MCF 10A (cell line): Measurements from ENCODE around the gene LRRFIP2. TPM values are rescaled to one million over a fixed set of nuclear protein-coding genes. Genes with fewer than 3 reads are reported as not detected.
"Not testable (repeated sequence)": the region's sequence is repeated elsewhere in the genome, so short reads cannot be mapped to it uniquely, and the experiment has no call there.

ENCODE experiments used
- BruUV-seq: library from RNA; stranded (reverse); fragments of 400-500 nt; replicated peaks from 2 replicates; lab custom pipeline; 2021; lab: Mats Ljungman, UMichigan
- CTCF ChIA-PET: fragments of 300-600 bp; sonication (Branson Sonifier 250); formaldehyde crosslinking; extraction: SDS; loops from one replicate; lab custom pipeline; 2021; ENCODE audit warnings: antibody characterized with exemption, inconsistent platforms; lab: Yijun Ruan, JAX
- POLR2A ChIA-PET: fragments of 300-600, 350-650 bp; sonication (Branson Sonifier 250); formaldehyde crosslinking; extraction: SDS; loops from one replicate; lab custom pipeline; 2020; ENCODE audit warnings: antibody characterized with exemption, inconsistent platforms; lab: Yijun Ruan, JAX
- DNase-seq: peaks from one replicate; pipeline ENCODE4 v3.0.0-alpha.2; 2018; ENCODE audit not compliant: unreplicated experiment
- H3K27ac Mint-ChIP-seq: one replicate; pipeline ENCODE4 v1.8.0; 2022; ENCODE audit warnings: mild to moderate bottlenecking, low read depth, mixed read lengths; ENCODE audit not compliant: unreplicated experiment
- H3K27me3 Mint-ChIP-seq: one replicate; pipeline ENCODE4 v1.8.0; 2022; ENCODE audit warnings: mixed read lengths; ENCODE audit not compliant: insufficient read depth, unreplicated experiment
- H3K36me3 Mint-ChIP-seq: one replicate; pipeline ENCODE4 v1.8.0; 2022; ENCODE audit warnings: mild to moderate bottlenecking, moderate library complexity, mixed read lengths; ENCODE audit not compliant: insufficient read depth, unreplicated experiment
- H3K4me1 Mint-ChIP-seq: one replicate; pipeline ENCODE4 v1.8.0; 2022; ENCODE audit warnings: mixed read lengths; ENCODE audit not compliant: insufficient read depth, unreplicated experiment
- H3K4me3 Mint-ChIP-seq: one replicate; pipeline ENCODE4 v1.8.0; 2022; ENCODE audit warnings: mild to moderate bottlenecking, moderate library complexity, mixed read lengths; ENCODE audit not compliant: unreplicated experiment
- H3K9me3 Mint-ChIP-seq: one replicate; pipeline ENCODE4 v1.8.0; 2022; ENCODE audit warnings: mixed read lengths; ENCODE audit not compliant: unreplicated experiment
- intact Hi-C: fragments of 100-400 bp; cut with micrococcal nuclease; formaldehyde crosslinking; loops from 2 replicates; pipeline ENCODE4 v1.14.1; 2022
- total RNA-seq: library from RNA; stranded (reverse); gene quantifications from 2 replicates; pipeline ENCODE4 v1.2.3, GENCODE V29; 2022
- TF ChIP-seq, protein P1 (sequence below): fragments of 200-600 bp; IDR thresholded peaks from one replicate; pipeline ENCODE4 v1.8.0; 2022; ENCODE audit warnings: antibody characterized with exemption, mild to moderate bottlenecking; ENCODE audit not compliant: unreplicated experiment

Gene LRRFIP2
- total RNA-seq, 1 experiment from 2014 or later, result 76.6 TPM

DNA sequence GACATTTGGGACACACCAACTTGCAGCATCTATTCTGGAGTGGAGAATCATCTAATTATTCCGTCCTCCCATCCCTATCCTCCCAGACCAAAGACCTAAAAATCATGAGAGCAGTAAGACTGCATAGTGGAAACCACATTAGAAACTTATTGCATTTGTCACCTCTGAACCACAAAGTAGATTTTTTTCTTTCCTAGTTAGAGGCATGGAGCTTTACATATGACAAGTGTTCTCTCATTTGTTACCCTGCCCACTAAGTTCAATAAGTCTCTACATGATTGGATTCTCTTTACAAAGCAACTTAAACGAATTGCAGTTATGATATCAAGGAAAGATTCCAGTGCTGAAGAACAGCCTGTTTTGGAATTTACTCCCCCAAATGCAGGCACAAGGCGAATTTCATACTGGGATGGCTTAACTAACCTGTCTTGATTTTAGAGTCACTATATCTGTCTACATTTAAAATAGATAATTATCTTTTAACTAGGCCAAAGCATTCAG lies 42.3 kb upstream of the LRRFIP2 start:
- no peaks in the 10 kb centered on the region for H3K9me3 Mint-ChIP-seq
- no peaks in the 10 kb centered on the region for H3K27me3 Mint-ChIP-seq
- ChIA-PET CTCF (interaction anchor here (0.6 kb wide), 1 partner anchor 445 kb away, joined by 3 read pairs; no protein-coding TSS in a partner anchor), POLR2A (interaction anchor here (1.9 kb wide), 1 partner anchor 39 kb away, joined by 10 read pairs; no protein-coding TSS in a partner anchor)
- BruUV-seq, result no TSS peak
- no peak overlapping the region for H3K27ac Mint-ChIP-seq
- TF ChIP-seq, protein P1, sequence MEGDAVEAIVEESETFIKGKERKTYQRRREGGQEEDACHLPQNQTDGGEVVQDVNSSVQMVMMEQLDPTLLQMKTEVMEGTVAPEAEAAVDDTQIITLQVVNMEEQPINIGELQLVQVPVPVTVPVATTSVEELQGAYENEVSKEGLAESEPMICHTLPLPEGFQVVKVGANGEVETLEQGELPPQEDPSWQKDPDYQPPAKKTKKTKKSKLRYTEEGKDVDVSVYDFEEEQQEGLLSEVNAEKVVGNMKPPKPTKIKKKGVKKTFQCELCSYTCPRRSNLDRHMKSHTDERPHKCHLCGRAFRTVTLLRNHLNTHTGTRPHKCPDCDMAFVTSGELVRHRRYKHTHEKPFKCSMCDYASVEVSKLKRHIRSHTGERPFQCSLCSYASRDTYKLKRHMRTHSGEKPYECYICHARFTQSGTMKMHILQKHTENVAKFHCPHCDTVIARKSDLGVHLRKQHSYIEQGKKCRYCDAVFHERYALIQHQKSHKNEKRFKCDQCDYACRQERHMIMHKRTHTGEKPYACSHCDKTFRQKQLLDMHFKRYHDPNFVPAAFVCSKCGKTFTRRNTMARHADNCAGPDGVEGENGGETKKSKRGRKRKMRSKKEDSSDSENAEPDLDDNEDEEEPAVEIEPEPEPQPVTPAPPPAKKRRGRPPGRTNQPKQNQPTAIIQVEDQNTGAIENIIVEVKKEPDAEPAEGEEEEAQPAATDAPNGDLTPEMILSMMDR, result no peak
- DNase-seq, result no peak
- no peak overlapping the region for H3K4me3 Mint-ChIP-seq
- H3K4me1 Mint-ChIP-seq, result peaks cover 10% of the 10 kb centered on the region
- H3K36me3 Mint-ChIP-seq, result no peaks in the 10 kb centered on the region
- intact Hi-C loops, result no loop called here

DNA sequence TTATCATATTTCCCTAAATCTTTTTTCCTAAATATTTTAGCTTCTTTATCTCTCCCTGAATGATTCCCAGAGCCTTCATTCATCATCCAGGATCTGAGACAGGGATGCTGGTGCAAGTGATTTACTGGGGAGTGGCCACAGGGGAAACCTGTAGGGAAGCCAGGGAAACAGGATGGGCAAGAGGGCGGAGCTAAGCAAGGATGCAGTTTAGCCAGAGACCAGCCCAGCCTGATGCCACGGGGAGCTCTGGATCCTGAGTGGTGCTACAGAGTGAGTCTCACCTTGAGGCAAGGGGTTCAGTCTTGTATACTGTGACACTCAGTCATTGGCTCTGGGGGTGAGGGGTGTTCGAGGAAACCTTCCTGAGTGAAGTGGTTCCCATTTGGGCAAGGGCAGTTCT lies 39.7 kb upstream of the LRRFIP2 start:
- Mint-ChIP-seq H3K27me3 (no peaks in the 10 kb centered on the region), H3K9me3 (no peaks in the 10 kb centered on the region), H3K36me3 (no peaks in the 10 kb centered on the region), H3K27ac (no peak overlapping the region), H3K4me3 (no peak overlapping the region), H3K4me1 (no peaks in the 10 kb centered on the region)
- BruUV-seq, result no TSS peak
- intact Hi-C loops, result loop anchor here (5.0 kb wide), 2 partner anchors 142 to 157 kb away; no protein-coding TSS in a partner anchor
- TF ChIP-seq, protein P1, result no peak
- POLR2A ChIA-PET, result interaction anchor here (0.5 to 1.9 kb wide), 8 partner anchors 13 to 221 kb away, joined by 3 to 10 read pairs (median 3); partner anchors contain the start of genes EPM2AIP1 and MLH1
- DNase-seq, result no peak
- CTCF ChIA-PET, result interaction anchor here (0.6 to 2.5 kb wide), 17 partner anchors 10 to 255 kb away, joined by 3 to 11 read pairs (median 5); partner anchors contain the start of genes EPM2AIP1, LRRFIP2 and MLH1

DNA sequence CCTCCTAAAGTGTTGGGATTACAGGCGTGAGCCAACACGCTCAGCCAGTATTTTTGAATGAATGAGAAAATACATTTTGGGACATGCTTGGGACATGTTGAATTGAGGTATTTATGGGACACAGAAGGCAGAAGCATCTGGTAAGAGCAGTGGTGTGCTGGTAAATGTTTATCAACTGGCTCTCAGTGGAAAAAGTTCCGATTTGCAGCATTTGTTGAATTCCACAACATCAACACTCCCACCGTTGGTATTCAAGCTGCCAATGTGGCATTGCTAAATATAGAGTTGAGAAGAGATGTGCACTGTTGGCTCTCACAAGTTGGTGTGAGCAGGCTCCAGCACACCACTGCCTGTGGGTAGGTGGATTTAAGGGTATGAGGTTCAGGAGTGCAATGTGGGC lies 35.8 kb upstream of the LRRFIP2 start:
- H3K4me3 Mint-ChIP-seq, result no peak overlapping the region
- CTCF ChIA-PET, result interaction anchor here (0.6 to 2.3 kb wide), 2 partner anchors 10 to 218 kb away, joined by 7 read pairs; partner anchors contain the start of gene EPM2AIP1
- no peaks in the 10 kb centered on the region for H3K4me1 Mint-ChIP-seq
- BruUV-seq, result no TSS peak
- no peaks in the 10 kb centered on the region for H3K36me3 Mint-ChIP-seq
- DNase-seq, result no peak
- H3K9me3 Mint-ChIP-seq, result no peaks in the 10 kb centered on the region
- intact Hi-C loops, result loop anchor here (5.0 kb wide), 2 partner anchors 138 to 153 kb away; no protein-coding TSS in a partner anchor
- H3K27ac Mint-ChIP-seq, result no peak overlapping the region
- POLR2A ChIA-PET, result interaction anchor here (0.8 to 2.2 kb wide), 4 partner anchors 26 to 217 kb away, joined by 3 to 11 read pairs (median 4); partner anchors contain the start of genes EPM2AIP1 and MLH1
- no peaks in the 10 kb centered on the region for H3K27me3 Mint-ChIP-seq
- TF ChIP-seq, protein P1, result no peak

DNA sequence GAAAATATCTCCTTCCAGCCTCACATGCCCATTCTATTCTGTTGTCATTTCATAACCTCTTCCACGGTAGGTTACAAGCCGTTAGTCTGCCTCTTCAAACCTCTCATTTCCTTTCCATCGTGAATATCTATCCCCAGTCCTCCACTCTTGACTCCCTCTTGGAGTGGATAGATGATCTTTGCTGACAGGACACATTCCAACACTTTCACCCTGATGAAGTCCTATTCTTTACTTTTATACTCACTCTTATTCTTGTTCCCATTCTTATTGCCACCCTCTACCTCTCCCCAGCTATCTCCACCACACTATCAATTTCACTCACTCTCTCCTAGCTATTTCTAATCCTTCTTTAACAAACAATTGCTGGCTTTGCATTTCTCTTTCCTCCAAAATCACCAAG lies 34.2 kb upstream of the LRRFIP2 start:
- H3K27ac Mint-ChIP-seq, BruUV-seq, POLR2A ChIA-PET: not testable (repeated sequence)

DNA sequence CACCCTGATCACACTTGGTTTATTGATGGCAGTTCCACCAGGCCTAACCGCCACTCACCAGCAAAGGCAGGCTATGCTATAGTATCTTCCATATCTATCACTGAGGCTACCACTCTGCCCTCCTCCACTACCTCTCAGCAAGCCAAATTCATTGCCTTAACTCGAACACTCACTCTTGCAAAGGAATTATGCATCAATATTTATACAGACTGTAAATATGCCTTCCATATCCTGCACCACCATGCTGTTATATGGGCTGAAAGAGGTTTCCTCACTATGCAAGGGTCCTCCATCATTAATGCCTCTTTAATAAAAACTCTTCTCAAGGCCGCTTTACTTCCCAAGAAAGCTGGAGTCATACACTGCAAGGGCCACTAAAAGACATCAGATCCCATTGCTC lies 33.6 kb upstream of the LRRFIP2 start:
- BruUV-seq, POLR2A ChIA-PET, H3K27me3 Mint-ChIP-seq, H3K9me3 Mint-ChIP-seq, H3K27ac Mint-ChIP-seq, H3K4me1 Mint-ChIP-seq, DNase-seq, H3K36me3 Mint-ChIP-seq, intact Hi-C loops, H3K4me3 Mint-ChIP-seq, CTCF ChIA-PET: not testable (repeated sequence)

More for the DNA sequence above, 34.2 kb upstream of the LRRFIP2 start:
- DNase-seq, H3K4me3 Mint-ChIP-seq, H3K27me3 Mint-ChIP-seq, H3K9me3 Mint-ChIP-seq, H3K4me1 Mint-ChIP-seq, H3K36me3 Mint-ChIP-seq, intact Hi-C loops, CTCF ChIA-PET: not testable (repeated sequence)

DNA sequence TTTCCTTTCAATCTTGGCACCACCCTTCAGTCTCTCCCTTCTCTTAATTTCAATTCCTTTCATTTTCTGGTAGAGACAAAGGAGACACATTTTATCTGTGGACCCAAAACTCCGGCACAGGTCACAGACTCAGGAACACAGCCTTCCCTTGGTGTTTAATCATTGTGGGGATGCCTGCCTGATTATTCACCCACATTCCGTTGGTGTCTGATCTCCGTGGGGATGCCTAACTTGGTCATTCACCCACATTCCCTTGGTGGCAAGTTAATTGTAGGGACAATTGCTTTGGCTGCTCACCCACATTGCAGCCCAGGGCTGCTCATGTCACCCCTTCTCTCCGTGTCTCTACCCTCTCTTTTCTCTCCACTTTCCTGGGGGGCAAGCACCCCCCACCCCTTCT lies 31.7 kb upstream of the LRRFIP2 start:
- POLR2A ChIA-PET, H3K9me3 Mint-ChIP-seq, H3K4me1 Mint-ChIP-seq, H3K27me3 Mint-ChIP-seq, CTCF ChIA-PET, BruUV-seq, H3K4me3 Mint-ChIP-seq, H3K36me3 Mint-ChIP-seq, intact Hi-C loops, DNase-seq: not testable (repeated sequence)
- H3K27ac Mint-ChIP-seq, result peak overlapping the region; percentile 13
